ENCODE data around the gene SH3RF2.

Gene SH3RF2

DNA sequence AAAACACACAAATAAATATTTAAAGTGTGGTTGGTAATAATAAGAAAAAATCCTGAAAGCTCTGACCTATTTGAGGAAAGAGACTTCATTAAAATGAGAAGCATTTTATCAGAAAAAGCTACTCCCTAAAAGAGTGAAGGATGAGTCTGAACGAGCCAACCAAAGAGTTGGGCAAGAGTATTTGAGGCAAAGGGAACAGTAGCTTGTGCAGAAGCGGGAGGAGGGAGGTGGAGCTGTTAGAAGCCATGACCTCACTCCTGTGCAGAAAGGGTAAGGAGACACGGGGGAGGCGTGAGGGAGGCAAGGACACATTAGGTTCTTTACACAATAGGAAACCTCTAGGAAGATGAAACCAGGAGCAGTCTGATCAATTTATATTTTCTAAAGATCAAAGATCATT, 29.4 kb downstream of the SH3RF2 start:
- Histone ChIP-seq H3K27ac (ENCODE audit: low read depth, low read length) (no peak overlapping the region), H3K4me3 (ENCODE audit: low read depth, low read length) (no peak overlapping the region), H3K4me1 (ENCODE audit: control insufficient read depth, insufficient read depth, low read length, unreplicated experiment) (no peaks in the 10 kb centered on the region), H3K27me3 (ENCODE audit: insufficient read depth, low read length) (no peaks in the 10 kb centered on the region), H2AFZ (ENCODE audit: low read length, unreplicated experiment) (no peak overlapping the region), H3K36me3 (ENCODE audit: insufficient read depth, low read length) (no peaks in the 10 kb centered on the region), H3K79me2 (ENCODE audit: control insufficient read depth, insufficient read depth, low read length, unreplicated experiment) (no peaks in the 10 kb centered on the region)

DNA sequence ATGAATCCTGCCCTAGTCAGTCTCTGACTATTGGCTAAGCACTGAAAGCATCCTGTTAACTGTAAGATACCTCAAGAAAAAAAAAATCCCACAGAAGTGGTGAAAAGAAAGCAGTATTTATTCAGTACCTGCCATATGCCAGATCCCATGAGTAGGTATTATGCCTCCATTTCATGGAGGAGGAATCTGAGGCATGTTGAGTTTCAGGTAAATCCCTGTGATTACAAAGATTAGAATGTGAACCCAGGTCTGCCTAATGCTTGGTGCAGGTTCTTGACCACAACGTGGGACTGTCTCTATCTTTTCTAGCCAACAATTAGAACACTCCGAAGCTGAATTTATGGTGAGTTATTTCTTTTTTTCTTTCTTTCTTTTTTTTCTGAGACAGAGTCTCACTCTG, 30.9 kb downstream of the SH3RF2 start:
- no peak overlapping the region for H3K27ac ChIP-seq (ENCODE audit: low read depth, low read length)
- no peaks in the 10 kb centered on the region for H3K4me1 ChIP-seq (ENCODE audit: control insufficient read depth, insufficient read depth, low read length, unreplicated experiment)

DNA sequence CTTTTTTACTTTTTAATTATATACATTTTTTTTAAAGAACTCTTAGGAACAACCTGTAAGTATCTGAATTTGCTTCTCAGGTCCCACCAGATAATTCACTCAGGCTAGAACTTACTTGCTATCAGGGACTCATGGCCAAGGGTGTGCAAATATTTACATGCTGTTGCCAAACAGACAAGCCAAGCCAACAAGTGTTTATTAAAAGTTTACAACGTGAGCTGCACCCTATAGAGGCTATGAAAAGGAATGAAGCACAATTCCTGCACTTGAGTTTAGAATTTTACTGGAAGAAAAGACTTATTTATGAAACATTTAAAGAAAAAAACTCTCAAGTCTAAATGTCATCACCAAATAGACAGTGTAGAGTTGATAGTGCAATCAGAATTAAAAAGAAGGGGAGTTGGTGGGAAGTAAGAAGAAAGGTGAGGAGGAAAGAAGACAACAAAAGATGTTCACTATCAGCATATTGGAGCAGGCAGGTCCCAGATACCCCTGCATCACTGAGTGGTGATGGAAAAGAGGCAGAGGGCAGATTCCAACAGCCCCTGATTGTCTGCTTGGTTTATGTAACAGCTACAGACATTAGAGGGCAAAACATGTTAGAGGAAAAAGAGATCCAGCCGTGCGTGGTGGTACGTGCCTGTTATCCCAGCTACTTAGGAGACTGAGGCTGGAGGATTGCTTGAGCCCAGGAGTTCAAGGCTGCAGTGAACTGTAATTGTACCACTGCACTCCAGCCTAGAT, 32.8 kb downstream of the SH3RF2 start:
- no peaks in the 10 kb centered on the region for H3K27me3 ChIP-seq (ENCODE audit: insufficient read depth, low read length)
- H3K4me1 ChIP-seq (ENCODE audit: control insufficient read depth, insufficient read depth, low read length, unreplicated experiment) = peaks cover under 1% of the 10 kb centered on the region

More for the DNA sequence above, 30.9 kb downstream of the SH3RF2 start:
- Histone ChIP-seq H3K79me2 (ENCODE audit: control insufficient read depth, insufficient read depth, low read length, unreplicated experiment) (no peaks in the 10 kb centered on the region), H2AFZ (ENCODE audit: low read length, unreplicated experiment) (no peak overlapping the region), H3K27me3 (ENCODE audit: insufficient read depth, low read length) (no peaks in the 10 kb centered on the region), H3K36me3 (ENCODE audit: insufficient read depth, low read length) (no peaks in the 10 kb centered on the region), H3K4me3 (ENCODE audit: low read depth, low read length) (no peak overlapping the region)

DNA sequence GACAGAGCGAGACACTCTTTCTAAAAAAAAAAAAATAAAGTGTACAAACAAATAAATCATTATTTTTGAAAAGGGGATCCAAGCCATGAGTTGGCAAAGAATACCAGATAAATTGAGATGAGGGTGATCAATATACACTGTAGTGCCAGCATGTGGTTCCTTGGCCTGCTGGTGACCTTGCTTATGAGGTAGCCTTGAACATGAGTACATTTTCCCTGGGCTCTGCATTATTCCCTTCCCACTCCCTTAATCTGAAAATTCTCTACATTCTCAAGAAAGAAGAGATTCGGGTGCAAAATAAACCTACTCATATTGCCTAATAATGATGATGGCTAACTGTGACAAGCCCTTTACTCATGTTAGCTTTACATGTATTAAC, 33.3 kb downstream of the SH3RF2 start:
- H3K4me1 ChIP-seq (ENCODE audit: control insufficient read depth, insufficient read depth, low read length, unreplicated experiment) = peaks cover 6% of the 10 kb centered on the region
- H3K4me3 ChIP-seq (ENCODE audit: low read depth, low read length) = no peak overlapping the region
- no peak overlapping the region for H2AFZ ChIP-seq (ENCODE audit: low read length, unreplicated experiment)
- no peaks in the 10 kb centered on the region for H3K79me2 ChIP-seq (ENCODE audit: control insufficient read depth, insufficient read depth, low read length, unreplicated experiment)
- no peaks in the 10 kb centered on the region for H3K27me3 ChIP-seq (ENCODE audit: insufficient read depth, low read length)
- H3K36me3 ChIP-seq (ENCODE audit: insufficient read depth, low read length) = no peaks in the 10 kb centered on the region
- no peak overlapping the region for H3K27ac ChIP-seq (ENCODE audit: low read depth, low read length)

More for the DNA sequence above, 32.8 kb downstream of the SH3RF2 start:
- Histone ChIP-seq H3K4me3 (ENCODE audit: low read depth, low read length) (no peak overlapping the region), H3K36me3 (ENCODE audit: insufficient read depth, low read length) (no peaks in the 10 kb centered on the region), H3K27ac (ENCODE audit: low read depth, low read length) (no peak overlapping the region), H3K79me2 (ENCODE audit: control insufficient read depth, insufficient read depth, low read length, unreplicated experiment) (no peaks in the 10 kb centered on the region), H2AFZ (ENCODE audit: low read length, unreplicated experiment) (no peak overlapping the region)

DNA sequence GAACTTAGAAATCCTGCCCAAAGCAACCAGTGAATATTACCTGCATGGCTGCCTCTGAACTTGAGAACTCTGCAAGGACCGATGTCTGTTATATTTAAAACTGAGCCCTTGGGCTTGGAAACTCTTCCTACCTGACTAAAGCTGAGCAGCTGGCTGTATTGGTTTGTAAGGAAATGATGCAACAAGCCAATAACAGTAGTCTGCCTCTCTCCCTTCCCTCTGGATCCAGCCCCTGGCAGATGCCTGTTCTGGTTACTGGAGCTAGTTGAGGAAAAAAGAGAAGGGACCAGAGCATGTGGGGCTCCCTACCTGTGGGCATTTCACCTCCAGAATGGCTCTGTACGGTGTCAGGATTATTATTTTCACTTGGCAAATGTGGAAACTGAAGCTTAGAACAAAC, 34.7 kb downstream of the SH3RF2 start:
- H3K79me2 ChIP-seq (ENCODE audit: control insufficient read depth, insufficient read depth, low read length, unreplicated experiment) = no peaks in the 10 kb centered on the region
- no peaks in the 10 kb centered on the region for H3K27me3 ChIP-seq (ENCODE audit: insufficient read depth, low read length)
- H3K4me3 ChIP-seq (ENCODE audit: low read depth, low read length) = no peak overlapping the region
- peaks cover 20% of the 10 kb centered on the region for H3K4me1 ChIP-seq (ENCODE audit: control insufficient read depth, insufficient read depth, low read length, unreplicated experiment)
- no peak overlapping the region for H2AFZ ChIP-seq (ENCODE audit: low read length, unreplicated experiment)
- H3K27ac ChIP-seq (ENCODE audit: low read depth, low read length) = no peak overlapping the region
- no peaks in the 10 kb centered on the region for H3K36me3 ChIP-seq (ENCODE audit: insufficient read depth, low read length)

DNA sequence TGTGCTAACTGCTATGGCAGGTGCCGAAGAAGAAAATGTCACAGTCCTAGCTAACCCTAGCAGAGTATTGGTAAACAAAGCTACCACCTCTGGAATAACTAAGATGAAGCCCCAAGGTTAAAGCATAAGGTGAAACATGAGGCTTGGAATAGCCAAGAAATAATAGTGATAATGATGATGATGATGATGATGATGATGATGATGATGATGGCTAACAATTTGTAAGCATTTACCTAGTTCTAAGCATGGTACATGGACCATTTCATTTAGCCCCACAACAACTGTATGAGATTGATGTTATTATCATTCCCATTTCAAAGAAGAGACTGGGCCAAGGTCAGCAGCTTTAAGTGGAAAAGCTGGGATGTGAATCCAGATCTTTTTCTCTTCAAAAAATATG, 35.3 kb downstream of the SH3RF2 start:
- Histone ChIP-seq H3K27me3 (ENCODE audit: insufficient read depth, low read length) (no peaks in the 10 kb centered on the region), H2AFZ (ENCODE audit: low read length, unreplicated experiment) (no peak overlapping the region), H3K4me3 (ENCODE audit: low read depth, low read length) (no peak overlapping the region)

DNA sequence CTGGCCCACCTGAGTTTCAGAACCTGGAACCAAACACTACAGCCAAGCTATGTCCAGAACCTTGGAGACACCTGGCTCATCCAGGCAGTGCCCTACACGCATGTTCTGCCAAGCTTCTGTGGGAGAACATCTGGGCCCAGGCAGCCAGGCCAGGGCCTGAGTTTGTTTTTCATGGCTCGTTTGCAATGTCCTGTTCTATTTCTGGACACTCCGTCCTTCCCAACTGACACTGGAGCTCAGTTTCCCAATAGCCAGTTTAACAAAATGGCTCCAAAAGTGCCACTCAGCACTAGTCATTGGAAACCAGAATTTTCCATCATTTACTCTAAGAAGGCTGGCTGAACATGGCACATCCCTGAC, 38.6 kb downstream of the SH3RF2 start:
- no peak overlapping the region for H3K4me3 ChIP-seq (ENCODE audit: low read depth, low read length)
- H3K79me2 ChIP-seq (ENCODE audit: control insufficient read depth, insufficient read depth, low read length, unreplicated experiment) = no peaks in the 10 kb centered on the region
- H3K27me3 ChIP-seq (ENCODE audit: insufficient read depth, low read length) = no peaks in the 10 kb centered on the region
- peaks cover 32% of the 10 kb centered on the region for H3K4me1 ChIP-seq (ENCODE audit: control insufficient read depth, insufficient read depth, low read length, unreplicated experiment)
- peak overlapping the region; percentile 88 for H3K27ac ChIP-seq (ENCODE audit: low read depth, low read length)
- peak overlapping the region; percentile 29 for H2AFZ ChIP-seq (ENCODE audit: low read length, unreplicated experiment)
- H3K36me3 ChIP-seq (ENCODE audit: insufficient read depth, low read length) = no peaks in the 10 kb centered on the region

More for the DNA sequence above, 35.3 kb downstream of the SH3RF2 start:
- H3K4me1 ChIP-seq (ENCODE audit: control insufficient read depth, insufficient read depth, low read length, unreplicated experiment) = peaks cover 25% of the 10 kb centered on the region
- H3K79me2 ChIP-seq (ENCODE audit: control insufficient read depth, insufficient read depth, low read length, unreplicated experiment) = no peaks in the 10 kb centered on the region
- H3K36me3 ChIP-seq (ENCODE audit: insufficient read depth, low read length) = no peaks in the 10 kb centered on the region
- H3K27ac ChIP-seq (ENCODE audit: low read depth, low read length) = no peak overlapping the region

DNA sequence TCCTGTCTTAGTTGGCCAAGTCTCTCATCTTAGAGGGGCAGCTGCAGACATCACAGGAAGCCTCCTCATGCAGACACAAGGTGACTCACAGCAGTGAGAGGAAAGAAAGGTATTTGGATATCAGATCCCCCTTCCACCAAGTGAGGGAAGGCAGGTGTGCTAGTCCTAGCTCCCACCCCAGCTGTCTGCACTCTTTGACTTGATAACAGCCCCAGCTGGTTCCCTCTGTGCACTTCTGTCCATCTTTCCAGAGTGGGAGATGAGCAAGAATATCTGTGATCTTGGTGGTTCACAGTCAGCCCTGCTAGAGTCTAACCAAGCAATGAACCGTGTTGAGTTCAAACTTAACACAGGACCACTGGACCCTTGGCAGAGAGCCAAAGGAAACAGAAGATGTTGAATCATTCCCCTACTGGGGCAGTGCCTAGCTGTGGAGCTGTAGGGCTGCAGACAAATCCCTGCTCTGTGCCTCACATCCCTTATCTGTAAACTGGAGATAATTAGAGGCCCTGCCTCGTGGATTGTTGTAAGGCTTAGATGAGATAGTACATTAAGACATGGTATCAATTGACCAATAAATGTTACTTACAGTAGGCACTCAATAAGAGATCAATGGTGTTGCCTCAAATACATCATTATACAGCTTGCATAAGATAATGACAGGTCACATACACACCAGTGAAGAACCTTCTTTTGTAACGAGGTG, 39.1 kb downstream of the SH3RF2 start:
- peak overlapping the region; percentile 26; the same call in 1 of the 2 replicates for H3K4me3 ChIP-seq (ENCODE audit: low read depth, low read length)
- H2AFZ ChIP-seq (ENCODE audit: low read length, unreplicated experiment) = peak overlapping the region; percentile 29
- no peaks in the 10 kb centered on the region for H3K79me2 ChIP-seq (ENCODE audit: control insufficient read depth, insufficient read depth, low read length, unreplicated experiment)
- H3K27ac ChIP-seq (ENCODE audit: low read depth, low read length) = peak overlapping the region; percentile 88
- peaks cover 32% of the 10 kb centered on the region for H3K4me1 ChIP-seq (ENCODE audit: control insufficient read depth, insufficient read depth, low read length, unreplicated experiment)
- no peaks in the 10 kb centered on the region for H3K36me3 ChIP-seq (ENCODE audit: insufficient read depth, low read length)
- H3K27me3 ChIP-seq (ENCODE audit: insufficient read depth, low read length) = no peaks in the 10 kb centered on the region

DNA sequence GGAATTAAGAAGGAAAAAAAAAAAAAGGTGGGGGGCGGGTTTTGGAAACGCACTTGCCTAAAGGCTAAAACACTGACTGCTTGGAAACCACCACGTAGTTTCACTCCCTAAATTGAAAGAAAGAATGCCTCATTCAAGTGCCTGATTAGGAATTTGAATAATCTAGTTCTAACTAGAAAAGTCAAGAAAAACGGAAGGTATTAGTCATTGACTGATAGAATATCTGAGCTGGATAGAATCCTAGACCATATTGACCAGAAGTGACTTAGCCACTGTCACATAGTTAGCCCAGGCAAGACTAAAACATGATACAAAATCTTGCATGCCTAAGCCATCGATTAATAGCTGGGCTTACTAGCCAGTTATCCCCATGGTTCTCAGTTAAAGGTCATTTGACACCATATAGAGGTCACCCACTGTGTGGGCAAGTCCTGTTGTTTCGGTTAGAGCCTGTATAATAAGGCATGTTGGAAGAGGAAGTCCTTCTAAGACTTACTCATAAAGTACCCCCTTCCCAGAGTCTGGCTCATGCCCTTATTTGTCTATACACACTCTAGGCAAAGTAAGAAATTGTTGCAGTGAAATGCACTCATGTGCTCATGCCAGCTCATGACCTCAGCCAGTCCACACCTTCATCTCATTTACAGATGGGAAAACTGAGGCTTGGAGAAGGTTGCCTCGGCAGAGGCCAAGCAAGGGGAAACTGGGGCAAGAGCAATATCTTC, 40.2 kb downstream of the SH3RF2 start:
- Histone ChIP-seq H3K27ac (ENCODE audit: low read depth, low read length) (peak overlapping the region; percentile 88), H3K4me1 (ENCODE audit: control insufficient read depth, insufficient read depth, low read length, unreplicated experiment) (peaks cover 32% of the 10 kb centered on the region)

DNA sequence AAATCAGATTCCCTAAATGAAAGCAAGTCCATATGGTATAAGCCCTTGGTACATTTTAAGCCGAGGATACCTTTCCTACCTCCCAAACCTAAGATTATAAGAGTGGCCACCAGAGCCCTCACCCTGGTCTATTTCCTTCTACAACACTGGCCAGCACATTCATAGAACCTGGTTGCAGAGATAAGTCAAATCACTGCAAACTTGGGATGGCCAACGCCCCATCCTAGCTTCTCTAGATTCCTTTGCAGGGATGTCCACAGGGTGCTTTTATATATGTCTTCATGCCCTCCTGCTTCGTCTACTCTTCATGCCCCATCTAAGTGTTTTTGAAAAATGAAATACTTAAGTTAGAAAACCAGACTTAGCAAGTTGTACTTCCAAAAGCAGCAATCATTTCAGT, 41.8 kb downstream of the SH3RF2 start:
- Histone ChIP-seq H3K79me2 (ENCODE audit: control insufficient read depth, insufficient read depth, low read length, unreplicated experiment) (no peaks in the 10 kb centered on the region), H3K27me3 (ENCODE audit: insufficient read depth, low read length) (no peaks in the 10 kb centered on the region), H3K4me1 (ENCODE audit: control insufficient read depth, insufficient read depth, low read length, unreplicated experiment) (peaks cover 38% of the 10 kb centered on the region), H3K27ac (ENCODE audit: low read depth, low read length) (no peak overlapping the region), H3K36me3 (ENCODE audit: insufficient read depth, low read length) (no peaks in the 10 kb centered on the region), H2AFZ (ENCODE audit: low read length, unreplicated experiment) (no peak overlapping the region), H3K4me3 (ENCODE audit: low read depth, low read length) (no peak overlapping the region)

More for the DNA sequence above, 40.2 kb downstream of the SH3RF2 start:
- H3K4me3 ChIP-seq (ENCODE audit: low read depth, low read length) = no peak overlapping the region; the same call in 1 of the 2 replicates
- no peaks in the 10 kb centered on the region for H3K36me3 ChIP-seq (ENCODE audit: insufficient read depth, low read length)
- H3K27me3 ChIP-seq (ENCODE audit: insufficient read depth, low read length) = no peaks in the 10 kb centered on the region
- no peaks in the 10 kb centered on the region for H3K79me2 ChIP-seq (ENCODE audit: control insufficient read depth, insufficient read depth, low read length, unreplicated experiment)
- peak overlapping the region; percentile 63 for H2AFZ ChIP-seq (ENCODE audit: low read length, unreplicated experiment)
